Peyer's patch (tissue), 4 donors: ENCODE data around the gene MDM4.
A peak's percentile ranks its signal among the peaks of the same experiment; 100 is the strongest.

ENCODE experiments used
- POLR2A ChIP-seq, 2 donors: fragments of 450-650 bp; IDR thresholded peaks; one replicate each; pipeline ENCODE4 v1.5.1; 2017; ENCODE audit warnings: antibody characterized with exemption in 2 of 2, mild to moderate bottlenecking in 2 of 2, moderate library complexity in 2 of 2
- TF ChIP-seq, protein P1 (sequence below), 6 experiments: fragments of 450-650 bp in 4 of 6; fragments of 200-600 bp in 2 of 6; sonication (generic) in 1 of 6; IDR thresholded peaks; one replicate each; pipeline ENCODE4 v1.5.1; 2017 to 2019; ENCODE audit warnings: antibody characterized with exemption in 6 of 6, mild to moderate bottlenecking in 3 of 6, moderate library complexity in 1 of 6

DNA sequence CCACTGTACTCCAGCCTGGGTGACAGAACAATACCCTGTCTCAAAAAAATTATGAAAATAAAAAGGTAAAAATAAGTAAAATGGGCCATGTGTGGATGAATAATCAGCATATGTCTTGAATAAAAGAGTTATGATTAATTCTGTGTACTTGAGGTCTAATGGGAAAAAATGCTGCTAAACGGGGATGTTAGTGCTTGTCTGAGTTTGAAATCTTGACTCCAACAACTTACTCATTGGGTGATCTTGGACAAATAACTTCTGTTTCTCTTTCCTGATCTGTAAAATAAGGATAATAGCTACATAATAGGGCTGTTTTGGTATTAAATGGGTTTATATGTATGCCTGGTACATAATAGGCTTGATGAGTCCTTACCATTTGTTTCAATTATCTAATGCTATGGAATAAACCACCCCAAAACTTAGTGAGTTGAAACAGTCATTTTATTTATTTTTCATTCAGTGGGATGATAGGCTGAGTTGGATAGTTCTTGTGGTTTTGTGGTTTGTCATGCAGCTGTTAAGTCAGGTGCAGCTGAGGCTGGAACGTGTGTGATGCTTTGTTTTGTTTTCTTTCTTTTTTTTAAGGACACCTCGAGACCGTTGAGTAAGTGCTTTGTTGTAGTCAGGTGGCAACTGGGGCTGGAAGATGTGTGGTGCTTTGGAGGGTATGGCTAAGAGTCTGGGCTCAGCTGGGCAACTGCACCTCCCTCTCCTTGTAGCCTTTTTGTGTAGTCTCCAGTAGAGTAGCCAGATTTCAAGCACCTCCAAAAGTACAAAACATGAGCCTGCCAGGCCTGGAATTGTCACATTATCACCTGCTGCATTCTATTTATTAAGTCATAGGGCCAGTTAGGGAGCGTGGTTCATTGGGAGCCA, 4.9 kb downstream of the MDM4 start:
- TF ChIP-seq POLR2A (IDR thresholded peaks at IDR 0.05): no peak
- TF ChIP-seq, protein P1, sequence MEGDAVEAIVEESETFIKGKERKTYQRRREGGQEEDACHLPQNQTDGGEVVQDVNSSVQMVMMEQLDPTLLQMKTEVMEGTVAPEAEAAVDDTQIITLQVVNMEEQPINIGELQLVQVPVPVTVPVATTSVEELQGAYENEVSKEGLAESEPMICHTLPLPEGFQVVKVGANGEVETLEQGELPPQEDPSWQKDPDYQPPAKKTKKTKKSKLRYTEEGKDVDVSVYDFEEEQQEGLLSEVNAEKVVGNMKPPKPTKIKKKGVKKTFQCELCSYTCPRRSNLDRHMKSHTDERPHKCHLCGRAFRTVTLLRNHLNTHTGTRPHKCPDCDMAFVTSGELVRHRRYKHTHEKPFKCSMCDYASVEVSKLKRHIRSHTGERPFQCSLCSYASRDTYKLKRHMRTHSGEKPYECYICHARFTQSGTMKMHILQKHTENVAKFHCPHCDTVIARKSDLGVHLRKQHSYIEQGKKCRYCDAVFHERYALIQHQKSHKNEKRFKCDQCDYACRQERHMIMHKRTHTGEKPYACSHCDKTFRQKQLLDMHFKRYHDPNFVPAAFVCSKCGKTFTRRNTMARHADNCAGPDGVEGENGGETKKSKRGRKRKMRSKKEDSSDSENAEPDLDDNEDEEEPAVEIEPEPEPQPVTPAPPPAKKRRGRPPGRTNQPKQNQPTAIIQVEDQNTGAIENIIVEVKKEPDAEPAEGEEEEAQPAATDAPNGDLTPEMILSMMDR (IDR thresholded peaks at IDR 0.05): peak in 1 of 6 experiments; percentile 2
